Measurements from ENCODE around the gene NPRL2. TPM values are rescaled to one million over a fixed set of nuclear protein-coding genes. Genes with fewer than 3 reads are reported as not detected.

NPRL2 gene
- total and polyA plus RNA-seq, 2 of the 8 experiments (the other 6 are each of a cell fraction or from before 2014, with no cell fraction given), result 28.4 to 51.4 TPM

- ChIA-PET CTCF (ENCODE audit: partially characterized antibody) (interaction anchor here (1.1 to 5.3 kb wide), 7 partner anchors 20 to 156 kb away, joined by 3 to 19 read pairs (median 4); no protein-coding TSS in a partner anchor), POLR2A (ENCODE audit: partially characterized antibody) (interaction anchor here (0.7 kb wide), 1 partner anchor 130 kb away, joined by 3 read pairs; no protein-coding TSS in a partner anchor)
- Histone ChIP-seq H4K5ac (ENCODE audit: insufficient read length, low read depth, low read length) (no peak overlapping the region), H3K56ac (replicated peaks; ENCODE audit: insufficient read length, low read depth, low read length) (no peak overlapping the region), H3K36me3 (ENCODE audit: control insufficient read depth in 2 of 4, insufficient read depth in 4 of 4, low read length in 3 of 4) (no peaks in the 10 kb centered on the region), H3K4me2 (ENCODE audit: insufficient read depth in 1 of 2, low read depth in 2 of 2, low read length in 2 of 2) (no peak overlapping the region), H2BK5ac (ENCODE audit: low read depth, low read length) (peak overlapping the region; percentile 15; the same call in 1 of the 2 replicates), H3K27ac (ENCODE audit: low read depth, low read length) (no peak overlapping the region), H3K9ac (replicated peaks in 1 of 4; ENCODE audit: extremely low read depth in 1 of 4, low read depth in 3 of 4, low read length in 3 of 4) (no peak overlapping the region), H4K20me1 (replicated peaks in 1 of 2; ENCODE audit: control insufficient read depth in 1 of 2, insufficient read depth in 2 of 2, low read length in 2 of 2) (peaks cover 0 to 7% of the 10 kb centered on the region in 2 experiments), H3K27me3 (replicated peaks in 1 of 4; ENCODE audit: control insufficient read depth in 3 of 4, extremely low read depth in 1 of 4, insufficient read depth in 3 of 4, low read length in 3 of 4) (peaks cover 0 to 5% (median 0%) of the 10 kb centered on the region in 4 experiments; a peak in 1 of 7 replicates), H2AK5ac (ENCODE audit: low read depth, low read length) (no peak overlapping the region), H2BK12ac (ENCODE audit: low read depth, low read length) (no peak overlapping the region), H3K9me3 (ENCODE audit: insufficient read depth in 2 of 2, low read depth in 1 of 2, low read length in 1 of 2) (no peaks in the 10 kb centered on the region), H3K4me3 (ENCODE audit: extremely low read depth in 1 of 4, insufficient read depth in 2 of 4, low read depth in 3 of 4, low read length in 4 of 4) (no peak overlapping the region), H3K18ac (ENCODE audit: extremely low read depth, low read length) (no peak overlapping the region), H2AFZ (ENCODE audit: low read length) (no peak overlapping the region), H3K4ac (replicated peaks; ENCODE audit: insufficient read length, low read depth, low read length) (no peak overlapping the region), H2BK120ac (replicated peaks; ENCODE audit: low read depth, low read length) (no peak overlapping the region), H3K23ac (ENCODE audit: insufficient read length) (no peak overlapping the region), H3K14ac (ENCODE audit: insufficient read length) (no peak overlapping the region), H3K79me1 (ENCODE audit: low read depth, low read length) (no peaks in the 10 kb centered on the region), H2BK15ac (ENCODE audit: low read length) (no peak overlapping the region), H4K8ac (ENCODE audit: extremely low read depth, insufficient read depth, low read length) (no peak overlapping the region), H4K91ac (replicated peaks; ENCODE audit: insufficient read length, low read length) (no peak overlapping the region), H3K4me1 (replicated peaks in 1 of 4; ENCODE audit: control insufficient read depth in 3 of 4, insufficient read depth in 4 of 4, low read length in 3 of 4) (no peaks in the 10 kb centered on the region), H3K23me2 (ENCODE audit: low read depth, low read length) (no peaks in the 10 kb centered on the region), H3K79me2 (ENCODE audit: control insufficient read depth in 1 of 2, insufficient read depth in 2 of 2, low read length in 2 of 2) (no peaks in the 10 kb centered on the region), H2BK20ac (ENCODE audit: low read length) (no peak overlapping the region)
- no peak for DNase-seq (ENCODE audit: low read depth in 1 of 2, low spot score in 2 of 2)
- no peak for TF ChIP-seq USF2 (IDR thresholded peaks at IDR 0.05; ENCODE audit: low read length)
- FAIRE-seq, result no peak
- 91% methylated on average over 10 of the region's 10 CpGs; no CpG with 5 or more reads in 1 of the 2 experiments for WGBS, 2 experiments (ENCODE audit: extremely low coverage in 1 of 2, insufficient coverage in 1 of 2, insufficient read length in 1 of 2, insufficient replicate concordance in 2 of 2, low coverage in 1 of 2, low lambda C conversion rate in 2 of 2, missing lambda C conversion rate in 1 of 2)
Observed at GRCh38 chr3:50395070-50395860, 44.7 kb upstream of the NPRL2 start.

Data from H1 (cell line).